ENCODE results near the gene KRTAP29-1.
A peak's percentile ranks its signal among the peaks of the same experiment; 100 is the strongest.
"Not testable (repeated sequence)": the region's sequence is repeated elsewhere in the genome, so short reads cannot be mapped to it uniquely, and the experiment has no call there.

The KRTAP29-1 gene, protein sequence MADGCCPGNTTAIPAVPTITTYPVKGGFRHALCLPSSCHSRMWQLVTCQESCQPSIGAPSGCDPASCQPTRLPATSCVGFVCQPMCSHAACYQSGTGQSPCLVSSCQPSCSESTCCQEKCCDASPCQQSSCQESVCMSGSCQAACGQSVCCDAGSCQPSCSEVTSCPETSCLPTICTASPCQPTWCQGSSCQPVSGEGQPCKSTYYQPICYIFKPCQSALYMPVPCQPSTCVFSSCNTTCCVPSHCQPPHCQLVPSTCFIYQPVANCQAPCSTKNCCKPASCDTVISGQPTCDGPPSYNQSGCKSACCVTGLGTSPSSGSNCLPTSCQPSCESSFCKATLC

DNA sequence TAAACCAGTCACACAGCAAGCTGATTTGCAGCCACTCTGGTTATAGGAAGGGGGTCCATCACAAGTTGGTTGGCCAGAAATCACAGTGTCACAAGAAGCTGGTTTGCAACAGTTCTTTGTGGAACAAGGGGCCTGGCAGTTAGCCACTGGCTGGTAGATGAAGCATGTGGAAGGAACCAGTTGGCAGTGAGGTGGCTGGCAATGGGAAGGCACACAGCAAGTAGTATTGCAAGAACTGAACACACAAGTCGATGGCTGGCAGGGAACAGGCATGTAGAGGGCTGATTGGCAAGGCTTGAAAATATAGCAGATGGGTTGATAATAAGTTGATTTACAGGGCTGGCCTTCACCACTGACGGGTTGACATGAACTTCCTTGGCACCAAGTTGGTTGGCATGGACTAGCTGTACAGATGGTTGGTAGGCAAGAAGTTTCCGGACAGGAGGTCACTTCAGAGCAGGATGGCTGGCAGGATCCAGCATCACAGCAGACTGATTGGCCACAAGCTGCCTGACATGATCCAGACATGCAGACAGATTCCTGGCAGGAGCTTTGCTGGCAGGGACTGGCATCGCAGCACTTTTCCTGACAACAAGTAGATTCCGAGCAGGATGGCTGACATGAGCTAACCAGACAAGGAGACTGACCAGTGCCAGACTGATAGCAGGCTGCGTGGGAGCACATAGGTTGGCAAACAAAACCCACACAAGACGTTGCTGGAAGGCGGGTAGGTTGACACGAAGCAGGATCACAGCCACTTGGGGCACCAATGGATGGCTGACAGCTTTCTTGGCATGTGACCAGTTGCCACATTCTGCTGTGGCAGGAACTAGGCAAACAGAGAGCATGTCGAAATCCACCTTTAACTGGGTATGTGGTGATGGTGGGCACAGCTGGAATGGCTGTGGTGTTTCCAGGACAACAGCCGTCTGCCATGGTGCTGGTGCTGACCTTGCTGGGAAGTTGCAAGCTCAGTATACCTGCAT lies at the start of gene KRTAP29-1:
TSS of gene KRTAP29-1 (minus strand) at position 936 of the 986 bp plus-strand sequence. CDS start at position 936, 0 bp downstream.
- no peak for DNase-seq

DNA sequence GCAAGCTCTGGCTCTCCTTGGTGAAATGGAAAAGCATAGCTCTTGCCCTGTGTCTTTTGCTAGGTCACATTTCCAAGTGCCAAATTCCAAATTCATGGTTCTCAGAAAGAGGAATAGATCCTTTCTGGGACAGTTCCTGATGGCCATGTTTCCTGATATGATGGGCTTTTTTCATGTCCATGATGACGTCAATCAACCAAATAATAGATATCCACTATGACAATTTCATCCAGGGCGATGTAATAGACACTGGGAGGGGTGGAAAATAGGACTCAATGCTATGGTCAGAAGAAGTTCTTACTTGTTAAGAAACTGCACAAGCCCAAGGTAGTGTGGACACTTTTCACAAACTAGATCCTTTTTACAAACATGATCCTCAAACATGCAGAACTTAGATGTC lies 48.5 kb upstream of the KRTAP29-1 start:
- no peak for DNase-seq

DNA sequence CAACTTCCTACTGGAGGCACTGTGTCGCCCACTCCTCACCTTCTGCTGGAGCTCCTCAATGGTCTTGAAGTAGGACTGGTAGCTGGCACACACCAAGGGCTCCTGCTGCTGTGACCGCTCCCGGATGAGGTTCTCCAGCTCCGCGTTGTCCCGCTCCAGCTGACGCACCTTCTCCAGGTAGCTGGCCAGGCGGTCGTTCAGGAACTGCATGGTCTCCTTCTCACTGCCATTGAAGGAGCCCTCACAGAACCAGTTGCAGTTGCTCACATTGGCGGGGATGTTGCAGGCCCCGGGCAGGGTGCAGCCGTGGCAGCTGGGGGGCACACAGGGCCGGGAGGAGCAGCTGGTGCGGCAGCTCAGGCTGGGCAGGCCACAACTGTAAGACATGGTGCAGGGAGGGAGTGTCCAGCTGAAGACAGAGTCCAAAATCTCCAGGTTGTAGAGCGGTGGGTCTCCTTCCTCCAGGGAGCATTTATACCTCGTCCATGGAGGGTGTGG lies 47.8 kb upstream of the KRTAP29-1 start, which contains the start of gene KRT33A:
TSS of gene KRT33A (minus strand) at position 448 of the 498 bp plus-strand sequence. CDS start at position 387, 61 bp downstream.
- DNase-seq, result not testable (repeated sequence)

DNA sequence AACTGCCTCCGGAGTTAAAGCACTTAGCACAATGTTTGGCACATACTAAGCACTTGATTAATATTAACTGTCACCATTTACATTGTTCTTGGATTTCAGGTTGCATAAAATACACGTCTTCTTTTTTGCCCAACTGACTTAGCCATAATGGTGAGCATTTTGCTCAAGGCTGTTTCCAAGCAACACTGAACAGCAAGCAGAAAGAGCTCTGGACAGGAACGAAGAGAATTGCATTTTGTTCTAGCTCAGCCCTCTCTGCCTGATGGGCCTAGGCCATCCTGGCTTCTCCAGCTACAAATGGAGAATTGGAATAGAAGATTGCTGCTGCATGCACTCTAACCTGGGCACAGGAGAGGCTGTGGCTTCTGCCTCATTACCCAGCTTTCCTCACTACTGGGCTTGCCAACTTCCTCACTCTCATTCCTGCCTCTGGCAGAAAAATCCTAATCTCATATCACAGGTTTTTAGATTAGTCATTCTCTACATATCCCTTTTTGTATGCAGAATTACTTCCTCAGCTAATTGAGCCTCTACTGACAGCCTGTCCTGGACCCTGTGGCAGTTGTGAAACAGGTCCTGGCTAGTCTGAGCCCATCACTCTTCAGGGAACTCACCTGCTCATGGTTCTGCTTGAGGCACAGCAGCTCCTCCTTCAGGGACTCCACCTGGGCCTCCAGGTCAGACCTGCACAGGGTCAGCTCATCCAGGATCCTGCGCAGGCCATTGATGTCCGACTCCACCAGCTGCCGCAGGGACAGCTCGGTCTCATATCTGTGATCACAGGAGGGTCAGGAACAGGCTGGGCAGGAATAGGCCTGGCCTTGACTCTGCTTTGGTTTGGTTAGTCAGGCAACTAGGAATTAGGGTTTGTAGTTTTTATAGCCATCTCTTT lies 45.5 kb upstream of the KRTAP29-1 start:
- DNase-seq, result no peak

DNA sequence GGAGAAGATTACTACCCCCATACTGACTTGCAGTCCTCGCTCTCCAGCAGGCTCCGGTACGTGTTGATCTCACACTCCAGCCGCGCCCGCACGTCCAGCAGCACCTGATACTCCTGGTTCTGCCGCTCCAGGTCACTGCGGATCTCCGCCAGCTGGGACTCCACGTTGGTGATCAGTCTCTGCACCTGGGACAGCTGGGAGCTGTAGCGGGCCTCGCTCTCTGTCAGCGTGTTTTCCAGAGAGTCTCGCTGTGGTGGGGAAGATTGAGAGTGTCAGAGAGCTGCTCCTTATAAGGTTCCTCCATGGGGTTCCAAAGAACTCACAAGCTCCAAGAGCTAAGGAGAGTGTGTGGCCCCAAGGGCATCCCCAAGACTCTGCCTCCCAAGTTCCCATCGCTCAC lies 43.8 kb upstream of the KRTAP29-1 start:
- DNase-seq, result not testable (repeated sequence)

DNA sequence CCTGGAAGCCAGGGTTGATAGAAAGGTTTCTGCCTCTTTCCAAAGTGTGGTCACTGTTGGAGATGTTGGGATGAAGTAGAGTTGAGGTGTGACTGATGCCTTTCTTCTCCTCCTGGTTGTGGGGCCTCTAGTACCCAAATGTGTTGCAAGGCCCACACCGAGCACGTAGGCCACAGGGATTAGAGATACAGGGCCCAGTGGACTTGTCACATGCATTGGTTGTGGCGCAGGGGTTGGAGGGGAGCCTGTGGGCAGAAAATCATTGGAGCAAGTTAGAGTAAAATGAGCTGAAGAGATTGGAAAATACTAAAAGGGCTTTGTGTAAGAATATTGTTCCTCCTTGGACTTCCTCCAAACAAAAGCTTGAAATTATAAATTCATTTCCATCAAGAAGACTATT lies 43.3 kb upstream of the KRTAP29-1 start:
- no peak for DNase-seq

DNA sequence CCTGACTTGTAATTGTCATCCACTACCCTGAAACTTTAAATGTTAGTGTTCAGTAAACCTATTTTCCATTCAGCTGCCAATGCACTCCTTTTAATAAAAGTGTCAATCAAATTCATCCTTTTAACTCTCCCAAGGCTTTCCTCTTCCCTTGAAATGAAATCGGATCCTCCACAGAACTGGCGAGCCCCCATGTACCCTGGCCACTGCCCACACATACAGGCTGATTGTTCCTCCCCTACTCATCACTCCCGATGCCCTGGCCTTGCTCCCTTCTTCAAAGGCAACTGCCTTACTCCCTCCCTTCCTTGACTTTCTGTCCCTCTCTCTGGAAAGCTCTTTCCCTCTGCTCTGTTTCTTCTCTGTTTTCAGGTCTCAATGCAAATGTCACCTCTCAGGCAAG lies 40.4 kb upstream of the KRTAP29-1 start:
- DNase-seq, result no peak

DNA sequence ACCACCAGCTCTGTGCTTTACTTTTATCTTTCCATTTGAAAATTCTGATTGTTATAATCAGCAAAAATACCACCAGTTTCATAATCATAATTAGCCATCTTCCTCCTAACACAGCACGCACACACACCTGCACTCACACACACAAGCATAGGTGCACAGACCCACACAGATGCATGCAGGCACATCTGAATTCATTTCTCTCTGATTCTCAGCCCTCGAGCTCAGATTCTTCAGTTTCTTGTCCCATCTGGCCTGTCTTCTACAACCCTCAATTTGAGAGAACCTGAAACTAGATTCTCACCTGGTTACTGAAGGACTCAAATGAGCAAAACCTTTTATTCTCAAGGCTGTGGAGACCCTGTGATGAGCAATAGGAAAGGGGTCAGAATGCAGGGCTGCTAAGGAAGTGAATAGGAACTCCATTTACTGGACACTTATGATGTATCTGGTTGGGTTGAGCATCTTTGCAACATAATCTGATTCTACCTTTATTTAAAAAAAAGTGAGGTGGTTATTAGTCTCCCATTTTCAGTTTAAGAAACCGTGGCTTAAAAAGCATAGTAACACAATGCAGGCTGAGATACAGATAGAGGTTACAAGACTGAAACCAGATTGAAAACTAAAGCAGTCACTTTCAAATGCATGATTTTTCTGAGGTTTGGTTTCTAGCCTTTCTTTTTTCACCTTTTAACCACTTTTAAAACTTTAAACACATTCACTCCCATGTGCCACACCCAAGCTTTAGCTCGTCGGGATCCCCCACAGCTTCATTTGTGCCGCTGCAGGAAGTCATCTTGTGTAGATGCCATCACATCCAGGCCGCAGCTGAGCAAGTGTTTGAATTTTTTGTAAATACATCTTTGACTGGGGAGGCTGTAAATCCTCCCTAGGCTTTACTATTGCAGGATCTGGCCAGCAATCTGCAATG lies 38.5 kb upstream of the KRTAP29-1 start:
- DNase-seq, result peak; percentile 56

DNA sequence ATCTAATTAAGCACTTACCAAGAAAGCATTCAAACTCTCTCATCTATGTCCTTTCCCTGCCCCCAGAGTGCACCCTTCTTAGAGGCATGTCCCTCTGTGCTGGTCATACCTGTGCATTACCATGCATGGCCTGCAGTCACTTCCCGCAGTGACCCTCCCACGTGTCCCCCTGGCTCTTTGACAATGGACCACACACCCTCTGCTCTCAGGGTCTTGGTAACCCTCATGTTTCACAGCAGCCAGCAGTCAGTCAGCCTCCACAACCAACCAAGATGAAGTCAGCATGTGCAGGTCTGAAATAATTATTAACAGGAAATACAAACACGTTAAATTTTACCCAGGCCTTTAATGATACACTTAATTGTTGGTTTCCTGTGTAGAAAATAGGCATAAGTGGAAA lies 37.8 kb upstream of the KRTAP29-1 start:
- DNase-seq, result no peak

DNA sequence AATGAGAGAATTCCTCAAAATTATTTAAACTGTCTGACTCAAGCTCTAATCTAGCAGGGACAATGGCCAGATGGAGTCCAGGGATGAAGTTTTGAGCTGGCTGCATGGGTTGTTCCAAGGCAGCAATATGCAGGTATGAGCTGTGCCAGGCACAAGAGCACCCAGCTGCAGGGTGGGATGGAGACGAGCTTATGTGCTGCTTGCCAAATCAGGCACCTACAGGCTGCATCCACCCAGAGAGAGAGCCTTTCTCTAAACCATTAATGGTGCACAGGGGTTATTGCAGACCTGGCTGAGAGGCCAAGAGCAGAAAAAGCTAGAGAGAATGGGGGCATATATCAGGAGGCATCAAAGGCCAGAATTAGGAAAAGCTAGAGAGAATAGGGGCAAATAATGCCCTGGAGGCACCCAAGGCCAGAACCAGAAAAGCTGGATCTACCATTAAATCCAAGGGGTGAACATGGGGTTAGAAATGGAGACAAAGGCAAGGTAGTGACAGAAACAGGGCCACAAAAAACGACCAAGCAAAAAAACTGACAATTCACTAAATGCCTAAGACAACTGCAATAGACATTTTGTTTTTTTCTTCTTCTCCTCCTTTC lies 37.0 kb upstream of the KRTAP29-1 start:
- DNase-seq, result no peak

DNA sequence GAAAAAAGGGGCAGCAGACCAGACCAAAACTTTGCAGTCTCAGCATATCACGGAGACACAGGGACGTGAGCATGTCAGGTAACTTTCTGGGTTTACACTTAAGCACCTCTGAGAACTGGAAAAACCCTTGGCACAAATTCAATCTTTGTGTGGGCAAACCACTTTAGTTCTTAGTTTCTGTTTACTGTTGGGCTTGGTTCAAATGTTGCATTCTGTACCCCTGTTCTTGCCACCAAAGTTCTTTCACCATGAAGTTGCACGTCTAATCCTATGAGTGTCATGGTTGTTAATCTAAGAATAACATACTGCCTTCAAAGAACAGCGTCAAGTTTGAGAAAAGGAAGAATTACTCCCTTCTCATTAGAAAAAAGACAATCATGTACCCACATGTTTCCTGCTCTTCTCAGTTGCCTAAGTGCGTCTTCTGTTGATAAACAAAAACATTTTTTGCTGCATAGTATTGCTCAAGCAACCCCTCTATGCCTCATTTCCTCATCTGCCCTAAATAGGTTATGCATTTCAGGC lies 36.4 kb upstream of the KRTAP29-1 start:
- no peak for DNase-seq

DNA sequence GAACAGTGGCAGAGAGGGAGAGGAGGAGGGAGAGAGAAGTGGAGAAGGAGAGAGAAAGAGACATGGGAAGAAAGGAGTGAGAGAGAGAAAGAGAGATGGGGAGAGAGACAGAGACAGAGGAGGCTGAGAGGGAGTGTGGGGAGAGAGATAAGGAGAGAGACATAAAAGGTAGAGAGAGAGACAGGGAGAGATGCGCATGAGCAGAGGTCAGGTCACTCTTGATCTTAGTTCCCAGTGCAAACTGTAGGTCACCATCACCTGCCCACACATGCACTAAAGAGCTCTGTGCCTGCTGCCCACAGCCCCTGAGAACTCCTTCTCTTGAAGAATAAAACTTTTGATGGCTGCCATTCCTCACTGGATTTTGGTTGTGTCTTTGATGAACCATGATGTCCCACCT lies 33.1 kb upstream of the KRTAP29-1 start:
- DNase-seq, result no peak

DNA sequence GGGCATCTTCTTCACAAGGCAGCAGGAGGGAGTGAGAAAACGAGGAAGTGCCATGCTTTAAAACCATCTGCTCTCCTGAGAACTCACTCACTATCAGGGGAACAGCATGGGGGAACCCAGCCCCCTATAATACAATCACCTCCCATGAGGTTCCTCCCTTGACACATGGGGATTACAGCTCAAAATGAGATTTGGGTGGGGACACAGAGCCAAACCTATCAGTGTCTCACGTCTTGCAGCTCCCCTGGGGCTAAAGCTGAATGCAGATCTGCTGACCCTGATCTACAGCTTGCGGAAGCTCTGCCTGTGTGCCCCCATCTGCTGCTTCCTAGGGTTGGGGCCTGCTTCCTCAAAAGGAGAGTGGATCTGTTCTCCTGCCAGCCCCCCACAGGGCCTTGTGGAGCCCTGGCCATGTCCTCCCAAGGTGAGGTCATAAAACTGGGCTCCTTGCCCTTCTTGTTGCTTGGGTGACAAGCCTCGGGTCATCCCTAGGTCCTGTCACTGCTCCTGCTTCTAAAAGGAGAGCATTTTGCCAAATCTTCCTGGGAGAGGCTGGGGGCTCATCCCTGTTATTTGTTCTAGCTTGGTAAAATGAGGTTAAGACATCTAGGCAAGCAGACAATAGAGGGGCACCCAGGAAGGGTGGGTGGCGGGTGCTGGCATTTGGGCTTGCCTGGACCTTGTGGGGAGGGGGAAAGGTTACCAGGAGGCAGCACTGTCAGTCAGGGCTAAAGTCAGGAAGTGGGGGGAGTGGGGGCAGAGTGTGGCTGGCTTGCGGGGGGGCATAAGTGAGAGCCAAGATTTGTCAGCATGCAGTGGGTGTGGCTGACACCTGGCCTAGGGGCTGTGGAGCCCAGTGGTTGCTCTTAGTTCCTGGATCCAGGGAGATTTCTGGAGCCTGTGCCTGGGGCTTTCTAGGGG lies 32.0 kb upstream of the KRTAP29-1 start:
- DNase-seq, result no peak

DNA sequence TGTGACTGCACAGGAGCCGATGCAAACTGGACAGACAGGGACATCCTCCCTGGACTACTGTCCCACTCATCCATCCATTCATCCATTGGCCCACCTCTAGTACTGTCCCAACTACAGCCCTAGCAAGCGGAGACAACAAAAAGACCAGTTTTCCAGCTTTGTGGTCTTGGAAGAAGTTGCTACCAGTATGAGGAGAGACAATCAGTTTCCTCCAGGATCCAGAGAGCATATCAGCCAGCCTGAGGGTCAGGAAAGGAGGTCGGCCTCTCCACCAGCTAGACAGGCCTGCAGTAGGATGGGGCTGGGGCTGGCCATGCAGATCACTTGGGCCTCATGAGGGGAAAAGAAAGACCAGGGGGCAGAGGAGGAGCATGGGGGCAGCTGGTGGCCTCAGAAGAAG lies 31.2 kb upstream of the KRTAP29-1 start:
- DNase-seq, result no peak

DNA sequence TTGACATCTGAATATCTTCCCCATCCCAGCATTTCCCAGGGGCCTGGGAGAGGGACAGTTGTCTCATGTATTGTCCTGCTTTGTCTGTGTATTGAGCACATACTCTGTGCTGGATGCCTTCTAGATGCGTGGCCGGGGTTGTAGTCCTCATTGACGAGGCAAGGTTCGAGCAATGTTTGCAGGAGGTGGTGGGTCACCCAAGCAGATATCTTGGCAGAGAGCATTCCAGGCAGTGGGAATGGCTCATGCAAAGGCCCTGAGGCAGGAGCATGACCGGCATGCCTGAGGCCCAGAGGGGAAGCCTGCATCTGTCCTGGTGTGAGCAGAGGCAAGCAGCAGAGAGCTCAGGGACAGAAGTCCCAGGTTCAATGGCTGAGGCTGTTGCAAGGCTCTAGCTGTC lies 30.4 kb upstream of the KRTAP29-1 start:
- DNase-seq, result no peak

DNA sequence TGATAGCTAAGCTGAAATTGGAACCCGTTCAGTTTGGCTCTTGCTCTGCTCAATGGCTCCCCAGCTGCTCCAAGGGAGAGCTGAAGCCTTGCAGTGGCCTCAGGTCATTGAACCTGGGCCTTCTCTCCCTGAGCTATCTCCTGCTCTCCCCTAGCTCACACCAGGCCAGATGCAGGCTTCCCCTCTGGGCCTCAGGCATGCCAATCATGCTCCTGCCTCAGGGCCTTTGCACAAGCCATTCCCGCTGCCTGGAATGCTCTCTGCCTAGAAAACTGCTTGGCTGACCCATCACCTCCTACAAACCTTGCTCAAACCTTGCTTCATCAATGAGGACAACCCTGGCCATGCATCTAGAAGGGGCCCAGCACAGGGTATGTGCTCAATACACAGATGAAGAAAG lies 29.6 kb upstream of the KRTAP29-1 start:
- DNase-seq, result no peak

DNA sequence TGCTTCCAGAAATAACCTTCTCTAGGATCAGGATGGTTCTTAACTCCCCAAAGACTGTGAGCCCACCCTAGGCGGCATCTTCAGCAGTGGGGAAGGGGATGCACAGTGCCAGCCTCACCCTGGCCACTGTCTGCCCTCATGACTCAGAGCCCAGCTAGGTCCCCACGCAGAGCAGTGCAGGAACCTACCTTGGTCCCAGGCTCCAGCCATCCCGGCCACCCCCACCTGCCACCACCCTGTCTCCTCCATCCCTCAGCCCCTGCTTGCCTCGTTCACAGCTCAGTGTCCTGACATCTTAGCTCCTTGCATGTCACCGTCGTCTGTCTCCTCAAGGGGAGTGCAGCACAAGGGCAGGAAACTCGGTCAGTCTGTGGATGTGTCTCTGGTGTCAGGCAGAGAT lies 29.0 kb upstream of the KRTAP29-1 start:
- no peak for DNase-seq

DNA sequence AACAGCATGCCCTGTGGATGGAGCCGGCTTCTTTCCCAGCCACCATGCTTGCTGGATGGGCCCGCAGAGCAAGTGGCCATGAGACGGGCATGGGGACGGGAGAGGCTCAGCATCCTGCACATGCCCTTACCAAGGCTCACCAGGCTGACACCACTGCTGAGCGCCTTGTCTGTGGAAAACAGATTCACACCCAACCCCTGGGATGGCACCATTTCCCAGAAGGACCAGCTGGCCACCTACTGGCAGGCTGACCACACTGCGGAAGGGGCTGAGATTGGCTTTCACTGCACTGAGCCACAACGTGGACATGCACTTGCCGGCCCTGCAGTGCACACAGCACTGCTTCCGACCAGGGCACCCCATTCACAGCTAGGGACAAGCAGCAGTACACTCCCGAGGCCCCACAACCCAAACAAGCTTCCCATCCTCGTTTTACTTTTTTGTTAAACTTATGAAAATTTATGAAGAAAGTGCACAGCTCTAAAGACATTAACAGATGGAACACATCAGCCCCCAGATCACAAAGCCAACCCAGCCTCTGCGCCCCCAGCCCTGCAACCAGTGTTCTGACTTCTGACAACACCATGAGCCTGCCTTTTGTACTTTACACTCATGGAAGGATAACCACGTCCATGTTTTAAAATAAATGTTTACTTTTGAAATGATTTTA lies 26.8 kb upstream of the KRTAP29-1 start:
- peak; percentile 54 for DNase-seq

DNA sequence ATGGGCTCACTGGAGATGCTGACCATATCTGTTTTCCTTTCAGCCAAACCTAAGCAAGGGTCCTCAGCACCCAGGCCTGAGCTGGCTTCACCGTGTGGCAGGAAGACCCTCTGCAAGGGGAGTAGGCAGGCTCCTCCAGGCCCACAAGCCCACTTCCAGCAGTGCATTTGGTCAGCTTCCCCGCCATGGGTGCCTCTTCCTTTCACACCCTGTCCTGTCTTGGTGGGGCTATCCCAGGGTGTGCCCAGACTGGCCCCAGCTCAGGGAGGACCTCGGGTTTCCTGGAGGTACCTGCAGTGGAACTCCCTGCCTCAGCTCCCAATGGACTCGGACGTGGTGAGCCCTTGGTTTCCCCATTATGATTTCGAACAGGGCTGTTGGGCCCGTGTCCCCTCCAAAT lies 25.6 kb upstream of the KRTAP29-1 start:
- DNase-seq, result no peak

Data from stimulated activated CD8-positive, alpha-beta memory T cell treated with anti-CD3 and anti-CD28 coated beads, Interleukin-4, amount 100 ng/mL, for 48 hours (primary cell).